ENCODE data around the gene PTH.

PTH gene

DNA sequence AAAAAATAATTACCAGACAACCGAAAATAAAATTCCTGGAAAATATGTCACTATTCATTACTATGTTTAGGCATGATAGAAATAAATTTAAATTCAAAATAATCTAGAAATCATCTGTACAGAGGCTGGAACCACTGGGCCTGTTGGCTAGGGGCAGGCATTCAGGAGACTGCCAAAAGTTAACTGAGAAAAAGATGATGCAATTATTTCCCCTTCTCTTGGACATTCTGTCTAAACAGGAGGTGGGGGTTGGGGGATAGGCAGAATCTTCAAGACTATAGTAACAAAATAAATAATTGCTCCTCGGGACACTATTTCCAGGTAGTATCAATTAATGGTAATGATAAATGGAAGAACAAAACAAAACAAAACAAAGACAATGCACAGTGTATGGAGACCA, 46.9 kb downstream of the PTH start:
- H3K27ac Mint-ChIP-seq, result no peak overlapping the region

DNA sequence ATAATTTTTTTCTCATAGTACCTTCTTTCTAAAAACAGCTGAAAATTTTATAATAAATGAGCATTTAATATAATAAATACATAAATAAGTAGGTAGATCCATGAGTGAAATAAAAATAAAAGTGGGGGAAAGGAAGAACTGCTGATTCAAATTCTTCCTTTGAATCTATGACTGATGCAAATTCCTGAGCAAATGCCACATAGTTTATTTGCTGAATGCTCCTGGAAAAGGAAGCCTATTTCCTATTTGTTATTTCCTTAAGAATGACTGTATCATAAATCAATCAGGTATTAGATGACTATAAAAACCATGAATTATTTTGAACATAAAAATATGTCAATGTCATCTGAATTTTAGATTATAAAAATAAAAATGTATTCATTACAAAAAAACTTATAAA, 49.4 kb downstream of the PTH start:
- Mint-ChIP-seq H3K27me3 (ENCODE audit: low read depth, poor library complexity) (no peaks in the 10 kb centered on the region), H3K9me3 (peaks cover 10% of the 10 kb centered on the region), H3K36me3 (ENCODE audit: low read depth) (peaks cover 6% of the 10 kb centered on the region), H3K27ac (no peak overlapping the region), H3K4me1 (no peaks in the 10 kb centered on the region), H3K4me3 (no peak overlapping the region)
- TF ChIP-seq CTCF (IDR thresholded peaks at IDR 0.05), result no peak
- no peak for DNase-seq

More for the DNA sequence above, 46.9 kb downstream of the PTH start:
- no peak for DNase-seq
- Mint-ChIP-seq H3K9me3 (peaks cover 12% of the 10 kb centered on the region), H3K4me1 (no peaks in the 10 kb centered on the region), H3K36me3 (ENCODE audit: low read depth) (peaks cover 17% of the 10 kb centered on the region), H3K27me3 (ENCODE audit: low read depth, poor library complexity) (no peaks in the 10 kb centered on the region), H3K4me3 (no peak overlapping the region)
- no peak for TF ChIP-seq CTCF (IDR thresholded peaks at IDR 0.05)

GRCh38 chr11:13445588-13445987, 50.2 kb downstream of the PTH start:
- no peak for TF ChIP-seq CTCF (IDR thresholded peaks at IDR 0.05)
- no peaks in the 10 kb centered on the region for H3K27me3 Mint-ChIP-seq (ENCODE audit: low read depth, poor library complexity)
- H3K36me3 Mint-ChIP-seq (ENCODE audit: low read depth), result peaks cover 3% of the 10 kb centered on the region
- H3K9me3 Mint-ChIP-seq, result peaks cover 7% of the 10 kb centered on the region
- no peak overlapping the region for H3K27ac Mint-ChIP-seq
- H3K4me3 Mint-ChIP-seq, result no peak overlapping the region
- H3K4me1 Mint-ChIP-seq, result no peaks in the 10 kb centered on the region
- DNase-seq, result no peak

Measured in nephron progenitor cell (in vitro differentiated cells).